AG04449 (cell line): ENCODE data around the gene LRP1B.

Experiments used
- CTCF ChIA-PET: fragments of 350-600 bp; formaldehyde crosslinking; extraction: SDS; loops from one replicate; lab custom pipeline; 2021; ENCODE audit warnings: antibody characterized with exemption; lab: Yijun Ruan, JAX
- POLR2A ChIA-PET: fragments of 400-600, 350-600 bp; formaldehyde crosslinking; extraction: SDS; loops from one replicate; lab custom pipeline; 2020; ENCODE audit warnings: antibody characterized with exemption, inconsistent platforms; lab: Yijun Ruan, JAX
- DNase-seq: peaks from one replicate; pipeline ENCODE4 v3.0.0-alpha.2; 2010; ENCODE audit warnings: low read depth, low spot score
- H3K4me3 ChIP-seq: 2 replicates; pipeline ENCODE4 v1.5.1; 2011; ENCODE audit warnings: low read depth, mild to moderate bottlenecking, control low read depth, low read length
- TF ChIP-seq, protein P1 (sequence below): IDR thresholded peaks from one replicate; pipeline ENCODE4 v1.5.1; 2011; ENCODE audit warnings: mild to moderate bottlenecking, moderate library complexity, low read length, control low read depth, inconsistent platforms; ENCODE audit not compliant: insufficient read depth; ENCODE audit errors: missing control alignments

The LRP1B gene

DNA sequence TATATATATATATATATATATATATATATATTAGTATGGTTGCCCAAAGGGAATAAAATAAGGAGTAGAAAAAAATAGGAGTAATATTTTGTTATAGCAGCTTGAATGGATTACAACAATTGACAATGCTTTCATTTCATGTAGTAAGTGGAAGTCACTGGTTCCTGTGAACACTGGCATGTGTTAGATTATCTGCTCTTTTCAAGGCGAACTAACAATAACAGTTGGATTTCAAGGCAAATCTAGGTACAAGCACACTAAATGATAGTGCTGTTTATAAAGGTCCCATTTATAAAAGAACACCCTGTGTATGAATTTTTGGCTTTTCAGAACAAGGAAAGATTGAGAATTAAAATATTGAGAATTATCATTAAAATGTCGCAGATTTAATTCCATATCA lies 1535.7 kb downstream of the LRP1B start:
- POLR2A ChIA-PET = no interaction called here
- CTCF ChIA-PET = no interaction called here
- TF ChIP-seq, protein P1, sequence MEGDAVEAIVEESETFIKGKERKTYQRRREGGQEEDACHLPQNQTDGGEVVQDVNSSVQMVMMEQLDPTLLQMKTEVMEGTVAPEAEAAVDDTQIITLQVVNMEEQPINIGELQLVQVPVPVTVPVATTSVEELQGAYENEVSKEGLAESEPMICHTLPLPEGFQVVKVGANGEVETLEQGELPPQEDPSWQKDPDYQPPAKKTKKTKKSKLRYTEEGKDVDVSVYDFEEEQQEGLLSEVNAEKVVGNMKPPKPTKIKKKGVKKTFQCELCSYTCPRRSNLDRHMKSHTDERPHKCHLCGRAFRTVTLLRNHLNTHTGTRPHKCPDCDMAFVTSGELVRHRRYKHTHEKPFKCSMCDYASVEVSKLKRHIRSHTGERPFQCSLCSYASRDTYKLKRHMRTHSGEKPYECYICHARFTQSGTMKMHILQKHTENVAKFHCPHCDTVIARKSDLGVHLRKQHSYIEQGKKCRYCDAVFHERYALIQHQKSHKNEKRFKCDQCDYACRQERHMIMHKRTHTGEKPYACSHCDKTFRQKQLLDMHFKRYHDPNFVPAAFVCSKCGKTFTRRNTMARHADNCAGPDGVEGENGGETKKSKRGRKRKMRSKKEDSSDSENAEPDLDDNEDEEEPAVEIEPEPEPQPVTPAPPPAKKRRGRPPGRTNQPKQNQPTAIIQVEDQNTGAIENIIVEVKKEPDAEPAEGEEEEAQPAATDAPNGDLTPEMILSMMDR = no peak

DNA sequence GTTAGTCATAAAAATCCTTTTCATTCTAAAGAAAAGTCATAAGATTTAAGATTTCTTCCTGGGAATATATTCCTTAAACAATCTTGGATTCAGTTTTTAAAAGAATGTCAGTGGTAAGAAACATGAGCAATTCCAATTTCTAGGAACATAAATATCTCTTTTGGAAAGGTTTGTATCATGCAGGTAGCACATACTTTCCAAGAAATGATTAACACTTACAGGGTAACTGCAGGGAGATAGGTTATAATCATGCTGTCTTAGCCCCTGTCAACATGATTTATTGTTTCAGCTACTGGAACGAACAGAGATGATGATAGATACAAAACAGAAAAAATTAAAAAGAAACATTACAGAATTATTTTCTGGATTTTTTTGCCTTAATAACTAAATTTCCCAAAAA lies 1537.7 kb downstream of the LRP1B start:
- TF ChIP-seq, protein P1 = no peak
- ChIA-PET POLR2A (no interaction called here), CTCF (no interaction called here)
- no peak for DNase-seq
- no peak overlapping the region for H3K4me3 ChIP-seq

More for the DNA sequence above, 1535.7 kb downstream of the LRP1B start:
- no peak overlapping the region for H3K4me3 ChIP-seq
- DNase-seq = no peak

DNA sequence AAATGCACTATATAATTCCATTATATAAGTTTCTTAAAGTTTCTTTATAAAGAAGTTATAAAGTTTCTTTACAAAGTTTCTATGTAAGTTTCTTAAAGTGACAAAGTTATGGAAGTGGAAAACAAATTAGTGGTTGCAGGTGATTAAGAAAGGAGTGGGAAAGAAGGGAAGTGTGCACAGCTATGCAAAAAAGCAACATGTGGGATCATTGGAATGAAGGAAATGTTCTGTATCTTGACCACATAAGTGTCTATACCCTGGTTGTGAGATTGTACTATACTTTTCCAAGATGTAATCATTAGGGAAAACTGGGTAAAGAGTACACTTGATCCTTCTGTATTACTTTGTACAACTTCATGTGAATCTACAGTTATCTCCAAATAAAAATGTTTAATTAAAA lies 1541.1 kb downstream of the LRP1B start:
- ChIA-PET CTCF (no interaction called here), POLR2A (no interaction called here)
- no peak overlapping the region for H3K4me3 ChIP-seq
- DNase-seq = no peak
- TF ChIP-seq, protein P1 = no peak

DNA sequence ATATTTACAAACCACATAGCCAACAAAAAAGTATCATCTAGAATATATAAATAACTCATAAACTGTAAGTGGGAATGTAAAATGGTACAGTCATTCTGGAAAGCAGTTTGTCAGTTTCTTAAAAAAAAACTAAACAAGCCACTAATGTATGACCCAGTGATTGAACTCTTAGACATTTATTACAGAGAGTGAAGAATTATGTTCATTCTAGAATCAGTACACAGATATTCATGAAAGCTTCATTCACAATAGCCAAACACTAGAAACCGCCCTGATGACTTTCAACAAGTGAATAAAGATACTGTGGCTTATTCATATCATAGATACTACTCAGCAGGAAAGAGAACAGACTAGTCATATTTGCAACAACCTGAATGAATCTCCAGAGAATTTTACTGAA lies 1541.5 kb downstream of the LRP1B start:
- ChIA-PET POLR2A (no interaction called here), CTCF (no interaction called here)
- TF ChIP-seq, protein P1 = no peak
- H3K4me3 ChIP-seq = no peak overlapping the region
- no peak for DNase-seq

DNA sequence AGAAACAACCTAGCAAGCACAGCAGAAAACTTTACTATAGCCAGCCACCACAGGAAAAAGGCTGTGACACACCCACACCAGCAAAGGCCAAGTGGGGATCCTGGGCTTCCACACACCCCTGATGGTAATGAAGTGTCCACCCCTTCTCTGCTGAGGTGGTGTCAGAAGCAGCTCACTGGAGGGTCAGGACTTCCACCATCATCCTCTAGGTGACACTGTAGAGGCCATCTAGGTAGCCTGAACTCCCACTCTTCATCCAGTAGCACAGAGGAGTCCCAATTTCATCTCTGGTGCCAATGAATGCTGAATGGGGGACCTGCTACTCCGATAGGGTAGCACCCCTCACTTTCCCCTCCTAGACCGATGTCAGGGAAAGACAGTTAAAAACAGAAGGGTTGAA lies 1544.4 kb downstream of the LRP1B start:
- ChIA-PET POLR2A (no interaction called here), CTCF (interaction anchor here (0.9 to 1.9 kb wide), 2 partner anchors 278 to 281 kb away, joined by 3 to 11 read pairs; no protein-coding TSS in a partner anchor)
- no peak overlapping the region for H3K4me3 ChIP-seq
- TF ChIP-seq, protein P1 = peak; percentile 72
- no peak for DNase-seq

DNA sequence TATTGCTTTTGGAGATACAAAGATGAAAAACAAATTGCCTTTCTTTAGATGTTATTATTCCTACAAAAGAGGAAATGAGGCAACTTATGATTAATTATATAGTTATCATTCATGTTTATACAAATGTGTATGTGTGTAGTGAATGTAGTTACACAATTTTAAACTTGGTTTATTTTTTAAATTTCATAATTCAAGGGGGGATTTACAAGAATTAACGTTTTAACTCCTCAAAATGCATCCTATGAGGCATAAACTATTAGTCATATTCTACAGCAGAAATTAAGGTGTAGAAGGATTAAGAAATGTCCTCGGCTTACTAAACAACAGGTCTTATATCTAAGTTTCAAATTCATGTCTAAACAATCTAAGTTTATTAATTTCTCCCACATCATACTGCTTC lies 1545.8 kb downstream of the LRP1B start:
- ChIA-PET POLR2A (no interaction called here), CTCF (no interaction called here)
- no peak overlapping the region for H3K4me3 ChIP-seq
- DNase-seq = no peak
- TF ChIP-seq, protein P1 = no peak

DNA sequence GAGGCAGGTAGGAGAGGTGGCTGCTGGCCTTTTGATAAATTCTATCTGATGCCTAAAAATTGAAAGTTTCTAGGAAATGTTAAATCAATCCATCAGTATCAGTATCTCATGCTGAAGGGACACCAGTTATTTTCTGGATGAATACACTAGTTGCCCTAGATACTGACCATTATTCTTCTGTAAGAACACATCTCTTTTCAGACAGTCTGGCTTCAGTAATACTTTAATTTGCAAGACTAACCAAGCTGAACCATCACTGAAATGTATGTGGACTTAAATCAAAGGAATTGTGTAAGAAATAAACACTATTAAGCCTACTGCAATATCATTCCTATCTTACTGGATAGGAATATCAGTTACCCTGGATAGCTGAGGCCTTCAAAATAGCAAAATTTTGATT lies 1546.3 kb downstream of the LRP1B start:
- H3K4me3 ChIP-seq = no peak overlapping the region
- TF ChIP-seq, protein P1 = no peak
- POLR2A ChIA-PET = no interaction called here
- CTCF ChIA-PET = no interaction called here
- DNase-seq = no peak
